HG03095 (cell line): ENCODE results near the gene CCL1.

Source experiments
- ATAC-seq: cut with Tn5 transposase; IDR thresholded peaks from one replicate; pipeline ENCODE4 v1.9.1; 2021; ENCODE audit warnings: moderate library complexity; ENCODE audit not compliant: unreplicated experiment

Gene CCL1

DNA sequence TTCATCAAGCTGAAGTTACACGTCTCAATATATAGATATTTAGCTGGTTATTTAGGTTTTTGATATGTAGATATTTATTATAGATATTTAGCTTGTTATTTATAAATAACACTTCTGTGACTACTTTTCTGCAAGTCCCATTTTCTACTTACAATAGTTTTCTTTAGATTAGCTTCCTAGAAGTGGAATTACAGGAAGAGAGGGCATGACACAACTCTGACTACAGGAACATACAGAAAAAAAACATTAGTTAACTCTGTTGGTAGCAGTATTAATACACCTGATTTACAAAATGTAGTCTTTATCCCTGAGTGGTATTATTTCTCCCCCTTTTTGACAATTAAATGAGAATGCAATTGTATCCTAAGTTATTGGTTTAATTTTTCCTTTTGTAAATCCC lies 21.2 kb upstream of the CCL1 start:
- no peak for ATAC-seq

DNA sequence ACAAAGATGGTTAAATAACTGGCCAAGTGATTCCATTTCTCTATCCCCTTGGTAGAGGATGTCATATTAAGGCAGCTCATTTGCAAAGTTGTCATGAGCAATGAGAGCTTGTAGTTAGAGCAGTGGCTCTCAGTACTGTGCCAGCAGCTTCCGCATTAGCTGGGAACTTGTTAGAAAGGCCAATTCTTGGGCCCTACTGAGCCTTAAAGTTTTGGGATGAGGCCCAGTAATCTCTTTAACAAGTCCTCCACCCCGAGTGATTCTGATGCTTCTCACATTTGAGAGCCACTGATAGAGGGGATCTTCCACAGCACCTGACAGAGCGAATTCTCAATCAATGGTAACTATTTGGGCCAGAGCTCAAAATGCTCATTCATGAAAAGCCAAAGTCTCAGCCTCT lies 20.2 kb upstream of the CCL1 start:
- no peak for ATAC-seq

DNA sequence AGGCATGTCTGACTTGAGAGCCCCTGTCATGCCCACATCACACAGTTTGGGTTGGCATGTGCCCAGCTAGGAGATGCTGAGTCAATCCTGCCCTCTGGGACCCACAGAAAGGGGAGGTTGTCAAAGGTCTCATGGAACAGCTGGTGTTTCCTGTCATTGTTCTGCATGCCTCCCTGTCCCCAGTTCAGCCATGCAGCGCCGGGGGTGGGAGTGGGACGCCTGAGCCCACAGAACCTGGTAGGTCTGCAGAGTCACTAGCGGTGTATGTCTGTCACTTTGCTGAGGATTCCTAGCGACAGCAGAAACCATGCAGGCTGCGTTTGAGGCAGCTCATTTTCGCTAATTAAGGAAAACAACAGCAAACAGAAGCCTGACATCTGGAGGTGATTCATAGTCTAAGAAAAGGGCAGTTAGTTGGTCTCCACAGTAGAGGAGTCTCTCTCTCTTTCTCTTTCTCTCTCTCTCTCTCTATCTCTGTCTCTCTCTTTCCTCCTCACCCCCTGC lies 19.6 kb upstream of the CCL1 start:
- ATAC-seq, result no peak

DNA sequence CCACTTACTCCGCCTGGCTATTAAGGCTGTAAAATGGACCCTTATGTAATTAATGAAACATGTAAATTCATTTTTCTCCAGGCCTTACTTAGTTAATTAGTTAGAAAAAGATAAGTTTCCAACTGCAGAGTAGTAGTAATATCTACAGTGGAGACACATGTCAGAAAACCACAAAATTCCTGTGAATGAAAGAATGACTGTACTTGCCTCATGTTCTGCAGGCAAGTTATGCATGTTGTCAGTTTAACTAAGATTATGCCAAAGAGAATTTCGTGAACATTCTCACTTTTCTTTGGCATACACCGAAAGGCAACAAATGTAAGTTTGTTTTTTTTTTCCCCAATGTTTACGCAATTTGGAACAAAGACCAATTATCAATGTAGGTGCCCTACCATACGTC lies 16.8 kb upstream of the CCL1 start:
- no peak for ATAC-seq

DNA sequence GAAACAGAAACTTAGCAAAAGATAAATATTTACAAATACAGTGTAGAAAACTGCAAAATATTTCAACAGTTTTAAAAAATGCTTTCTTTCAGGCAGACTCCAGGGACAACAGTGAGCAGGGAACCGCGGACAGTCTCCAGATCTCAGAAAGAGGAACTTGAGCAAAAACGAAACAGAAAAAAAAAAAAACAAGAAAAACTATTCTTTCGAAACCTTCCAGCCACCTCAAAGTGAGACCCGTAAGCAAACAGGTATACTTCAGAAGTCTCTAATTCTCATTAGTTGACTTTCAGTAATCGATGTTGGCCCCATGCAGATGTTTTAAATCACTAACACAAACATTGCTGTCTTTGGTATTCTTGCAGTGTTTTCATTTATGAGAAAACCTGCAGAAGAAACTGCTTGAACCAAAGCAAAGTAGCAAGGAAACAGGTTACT lies 15.7 kb upstream of the CCL1 start:
- peak; percentile 79 for ATAC-seq

DNA sequence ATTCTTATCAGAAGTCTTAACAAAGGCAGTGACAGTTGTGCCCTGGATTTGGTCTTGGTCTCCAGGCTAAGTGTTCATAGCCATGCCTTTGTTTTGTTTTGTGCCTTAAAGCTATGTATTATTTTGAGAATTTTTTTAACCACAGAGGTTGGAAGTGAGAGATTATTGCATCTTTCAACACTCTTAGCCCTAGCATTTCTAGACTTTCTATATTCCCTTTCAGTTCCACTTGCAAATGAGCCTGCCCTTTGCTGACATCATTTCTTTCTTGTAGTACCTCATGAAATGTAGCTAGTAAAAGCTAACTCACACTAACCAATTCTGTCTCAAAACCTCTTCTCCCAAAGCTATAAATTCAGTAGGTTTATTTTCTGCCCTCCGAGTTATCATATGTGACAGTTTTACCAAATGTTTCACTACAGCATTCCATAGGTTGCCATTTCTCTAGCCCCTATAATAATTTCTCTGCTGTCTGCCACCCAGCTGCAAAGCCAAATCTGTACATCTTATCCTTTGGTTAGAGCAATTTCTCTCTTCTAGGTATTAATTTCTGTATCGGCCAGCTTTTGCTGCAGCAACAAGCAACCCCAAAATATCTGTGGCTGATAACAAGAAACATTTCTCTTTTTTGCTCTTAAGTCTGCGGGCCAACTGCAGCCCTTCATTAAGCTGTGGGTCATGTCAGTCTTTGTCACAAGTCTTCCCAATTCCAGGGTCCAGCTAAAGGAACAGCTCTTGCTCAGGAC lies 14.2 kb upstream of the CCL1 start:
- no peak for ATAC-seq

DNA sequence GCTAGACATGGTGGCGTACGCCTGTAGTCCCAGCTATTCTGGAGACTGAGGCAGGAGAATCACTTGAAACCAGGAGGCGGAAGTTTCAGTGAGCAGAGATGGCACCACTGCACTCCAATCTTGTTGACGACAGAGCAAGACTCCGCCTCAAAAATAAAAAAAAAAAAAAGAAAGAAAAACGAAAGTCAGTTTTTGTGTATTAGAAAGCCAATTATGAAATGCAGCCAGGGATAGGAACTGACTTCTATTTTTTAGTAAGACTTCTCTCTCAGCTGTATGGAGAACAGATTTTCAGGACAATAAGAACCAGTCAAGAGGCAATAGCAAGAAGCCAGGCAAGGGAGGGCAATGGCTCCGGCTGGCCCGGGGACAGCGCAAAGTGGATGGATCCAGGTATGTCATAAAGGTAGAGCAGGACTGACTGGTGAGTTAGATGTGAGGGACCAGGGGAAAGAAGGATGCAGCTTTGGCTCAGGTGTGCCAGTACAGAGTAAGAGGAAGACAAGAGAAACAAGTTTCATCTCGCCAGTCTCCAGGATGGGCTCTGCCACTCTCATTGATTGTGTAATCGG lies 12.5 kb upstream of the CCL1 start:
- ATAC-seq, result no peak

DNA sequence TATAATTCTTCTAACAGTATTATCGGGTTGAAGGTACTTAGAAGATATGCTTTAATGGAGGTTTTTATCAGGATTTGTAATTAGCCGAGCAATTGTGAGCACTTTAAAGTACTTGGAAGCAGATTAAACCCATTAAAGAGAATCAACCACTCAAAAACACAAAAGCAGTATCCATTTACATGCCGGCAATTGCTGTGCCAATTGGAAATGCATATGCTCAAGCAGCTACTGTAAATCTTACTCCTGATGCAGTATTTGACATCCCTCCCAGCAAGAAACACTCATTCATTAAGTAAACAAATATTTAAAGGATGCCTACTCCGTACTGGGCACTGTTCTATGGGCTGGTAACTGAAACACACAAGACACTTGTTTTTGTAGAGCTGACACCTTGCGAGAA lies 11.4 kb upstream of the CCL1 start:
- no peak for ATAC-seq

DNA sequence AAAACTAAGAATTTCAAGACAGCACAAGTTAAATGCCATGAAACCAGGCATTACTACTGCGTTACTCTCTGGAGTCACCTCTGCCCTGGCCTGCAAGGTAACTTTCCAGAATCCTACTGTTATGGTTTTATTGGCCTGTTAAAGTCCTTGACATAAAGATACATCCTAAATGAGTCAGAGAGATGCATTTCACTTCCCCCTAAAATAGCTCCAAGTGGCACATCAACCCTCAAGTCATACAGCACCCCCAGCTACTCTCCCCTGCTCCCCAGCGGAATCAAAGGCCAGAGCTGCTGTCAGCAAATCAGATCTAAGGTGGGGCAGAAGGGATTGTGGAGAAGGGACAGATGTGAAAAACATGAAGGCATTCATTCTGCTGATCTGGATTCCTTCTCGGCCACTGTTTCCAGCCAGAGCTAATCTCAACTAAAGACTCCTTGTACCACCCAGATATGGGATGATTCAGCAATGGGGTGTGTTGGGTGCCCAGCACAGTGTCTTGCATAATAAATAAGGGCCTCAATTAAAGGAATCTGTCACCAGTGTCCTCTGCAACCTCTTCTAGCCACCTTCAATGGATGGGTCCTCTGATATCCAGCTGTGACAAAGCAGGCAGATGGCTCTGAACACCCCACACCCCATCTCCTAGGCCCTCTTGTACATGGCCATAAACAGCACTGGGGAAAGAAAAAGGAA lies 8.5 kb upstream of the CCL1 start:
- ATAC-seq, result no peak

DNA sequence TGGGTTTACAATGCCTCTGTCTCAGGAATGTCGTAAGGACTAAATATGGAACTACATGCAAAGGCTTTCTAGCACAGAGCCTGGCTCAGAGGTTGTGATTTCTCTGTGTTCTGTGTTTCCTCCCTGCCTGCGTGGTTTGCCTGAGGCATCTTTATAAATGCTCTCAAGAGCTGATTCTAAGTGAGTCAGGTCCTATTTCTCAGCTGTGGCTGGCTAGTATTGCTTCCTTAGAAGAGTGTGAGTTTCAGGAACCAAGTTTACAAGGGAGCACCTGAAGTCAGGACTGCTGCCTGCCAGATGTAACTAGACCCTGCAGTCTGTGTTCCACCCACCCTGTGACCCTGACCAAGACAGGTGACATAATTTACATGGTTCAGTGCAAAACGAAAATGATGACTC lies 8.0 kb upstream of the CCL1 start:
- ATAC-seq, result no peak

DNA sequence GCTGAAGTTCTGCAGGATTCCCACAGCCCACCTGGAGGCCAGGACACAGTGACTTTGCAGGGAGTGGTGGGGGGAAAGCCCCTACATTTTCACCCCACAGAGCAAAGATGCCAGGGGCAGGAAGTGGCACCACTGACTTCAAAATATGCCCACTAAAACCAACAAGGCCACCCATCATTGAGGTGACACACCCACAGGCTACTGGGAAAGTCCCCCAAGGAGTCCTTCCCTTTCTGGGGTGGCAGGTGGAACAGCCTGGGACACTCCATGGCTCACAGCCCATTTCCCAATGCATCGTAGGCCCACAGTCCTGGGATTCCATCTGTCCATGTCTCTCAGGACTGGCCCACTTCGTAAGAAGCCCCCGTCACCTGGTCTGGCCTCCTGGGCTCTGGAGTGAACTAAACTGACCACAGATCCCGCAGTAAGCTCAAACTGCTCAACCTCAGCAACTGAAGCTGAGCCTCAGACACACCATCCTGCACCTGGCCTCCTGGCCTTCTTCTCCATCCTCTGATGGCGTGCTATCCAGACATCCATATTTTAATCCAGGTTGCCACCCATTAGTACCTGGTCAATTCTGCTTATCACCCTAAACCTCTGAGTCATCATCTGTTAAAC lies 7.5 kb upstream of the CCL1 start:
- no peak for ATAC-seq

DNA sequence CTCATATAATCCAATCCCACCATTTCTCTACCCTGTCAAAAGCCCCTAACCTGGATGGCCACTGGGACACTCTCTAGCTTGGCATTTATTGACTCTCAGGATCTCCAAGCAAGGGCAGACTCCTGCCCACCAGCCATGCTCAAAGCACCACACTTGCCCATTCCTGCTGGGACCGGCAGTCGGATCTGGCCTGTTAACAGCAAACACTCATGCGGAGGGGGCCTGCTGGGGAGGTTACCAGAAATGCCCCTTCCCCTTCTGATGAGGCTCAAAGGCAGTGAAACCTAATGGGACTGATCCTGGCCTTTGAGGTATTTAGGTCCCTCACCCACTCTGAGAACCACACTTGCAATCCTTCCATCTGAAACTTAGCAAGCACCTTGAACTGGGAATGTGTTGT lies 6.5 kb upstream of the CCL1 start:
- no peak for ATAC-seq

DNA sequence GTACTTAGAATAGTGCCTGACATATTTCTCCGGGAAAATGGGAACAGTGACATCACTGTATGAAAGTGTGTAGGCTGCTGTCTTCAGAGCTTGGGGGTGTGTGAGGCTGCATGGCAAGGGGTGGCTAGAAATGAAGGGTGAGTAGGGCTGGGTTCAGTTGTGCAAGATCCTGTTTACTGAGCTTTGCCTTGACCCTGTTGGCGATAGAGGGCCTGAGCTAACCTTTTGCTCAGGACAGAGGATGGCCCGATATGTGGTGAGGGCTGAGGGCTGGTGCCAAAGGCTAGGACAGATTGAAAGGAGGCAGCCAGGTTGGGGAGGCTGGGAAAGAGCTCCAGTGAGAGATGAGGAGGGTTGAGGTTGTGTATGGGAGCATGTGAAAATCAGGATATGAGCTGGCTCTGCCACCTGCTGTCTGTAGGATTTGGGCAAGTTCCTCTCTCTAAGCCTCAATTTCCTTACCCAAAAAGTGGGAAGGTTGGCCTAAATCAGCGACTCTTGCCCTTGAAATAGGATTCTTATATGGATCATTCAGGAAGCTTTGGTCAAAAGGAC lies 6.0 kb upstream of the CCL1 start:
- no peak for ATAC-seq

DNA sequence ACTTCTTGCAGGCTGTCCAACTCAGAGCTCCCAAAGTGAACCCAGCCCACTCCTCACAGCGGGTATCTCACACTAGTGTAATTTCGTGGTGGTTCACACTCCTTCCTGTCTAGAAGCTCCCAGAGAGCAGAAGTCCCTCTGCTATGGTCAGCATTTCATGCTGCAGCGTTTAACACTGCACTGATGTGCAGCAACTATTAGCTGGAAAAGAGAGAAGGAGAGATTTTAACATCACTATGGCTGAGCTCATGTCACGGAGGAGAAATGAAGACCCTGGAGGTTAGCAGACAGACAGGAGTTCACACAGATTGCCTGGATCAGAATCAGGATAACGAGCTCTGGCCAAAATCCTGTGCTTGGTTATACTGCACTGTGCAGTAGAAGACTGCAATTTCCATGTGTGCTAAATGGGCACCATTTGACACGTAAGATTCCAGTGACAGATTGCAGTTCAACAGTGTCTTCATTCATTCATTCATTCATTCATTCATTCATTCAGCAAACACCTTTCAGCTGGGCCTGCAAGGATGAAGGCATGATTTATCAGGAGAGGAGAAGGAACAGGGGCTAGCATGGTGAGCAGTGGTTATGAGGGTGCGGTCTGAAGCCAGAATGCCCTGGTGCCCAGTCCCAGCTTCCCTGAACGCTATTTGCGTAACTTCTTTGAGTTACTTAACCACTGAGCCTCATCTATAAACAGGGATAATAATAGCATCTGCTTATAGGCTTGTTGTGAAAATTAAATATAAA lies 5.3 kb upstream of the CCL1 start:
- ATAC-seq, result no peak

DNA sequence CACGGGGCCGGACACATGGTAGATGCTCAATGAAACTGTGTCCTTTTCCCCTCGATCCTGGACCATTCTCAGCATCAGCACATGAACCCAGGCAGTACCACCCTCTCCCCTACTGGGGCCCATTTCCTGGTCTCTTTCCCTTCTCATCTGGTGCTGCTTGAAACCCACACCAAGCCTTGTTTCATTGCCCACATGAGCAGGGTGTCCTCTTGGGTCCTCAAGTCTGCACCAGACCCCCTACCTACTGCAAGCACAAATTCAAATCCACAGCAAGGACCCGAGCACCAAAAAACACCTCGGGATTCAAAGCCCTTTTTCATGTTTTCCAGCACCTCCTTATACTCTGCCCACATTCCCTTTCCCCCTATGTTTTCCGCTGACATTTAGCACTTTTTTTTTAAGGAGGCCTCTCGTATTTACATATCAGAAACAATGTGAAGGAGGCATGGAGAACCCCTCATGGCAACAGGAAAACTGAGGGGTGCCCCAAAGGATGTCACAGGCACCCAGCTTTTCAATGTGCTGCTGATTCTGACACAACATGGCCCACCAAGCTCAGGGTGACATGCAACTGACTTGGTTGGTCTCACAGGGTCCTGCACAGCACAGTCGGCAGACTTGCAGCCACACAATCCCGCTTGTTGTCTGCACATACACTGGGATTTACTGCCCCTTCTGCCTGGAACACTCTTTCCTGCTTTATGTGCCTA lies 4.6 kb upstream of the CCL1 start:
- ATAC-seq, result no peak

DNA sequence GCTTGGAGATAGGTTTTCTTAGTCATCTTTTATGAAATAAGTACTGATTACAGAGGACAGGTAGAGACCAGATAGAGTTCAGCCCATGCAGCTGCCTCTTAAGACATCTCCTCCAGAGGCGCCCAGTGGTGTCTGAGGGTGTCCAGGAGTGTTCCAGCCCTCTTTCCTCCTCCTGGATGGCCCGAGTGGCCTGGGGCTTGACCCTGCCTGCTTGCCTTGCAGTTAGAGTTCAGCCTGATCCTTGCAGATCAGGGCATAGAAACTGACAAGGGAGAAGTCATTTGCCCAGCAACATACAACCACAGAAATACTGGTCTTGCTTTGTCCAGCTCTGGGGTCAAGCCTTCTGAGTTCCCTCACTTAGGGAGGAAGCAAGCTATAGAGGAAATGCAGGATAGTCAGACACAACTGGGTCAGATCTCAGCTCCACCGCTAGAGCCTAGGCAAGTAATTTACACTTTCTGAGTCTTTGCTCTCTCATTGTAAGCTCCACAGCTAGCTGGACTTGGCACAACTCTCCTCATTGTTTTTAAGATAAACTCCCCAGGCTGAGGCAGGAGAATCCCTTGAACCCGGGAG lies 3.6 kb upstream of the CCL1 start:
- ATAC-seq, result no peak

DNA sequence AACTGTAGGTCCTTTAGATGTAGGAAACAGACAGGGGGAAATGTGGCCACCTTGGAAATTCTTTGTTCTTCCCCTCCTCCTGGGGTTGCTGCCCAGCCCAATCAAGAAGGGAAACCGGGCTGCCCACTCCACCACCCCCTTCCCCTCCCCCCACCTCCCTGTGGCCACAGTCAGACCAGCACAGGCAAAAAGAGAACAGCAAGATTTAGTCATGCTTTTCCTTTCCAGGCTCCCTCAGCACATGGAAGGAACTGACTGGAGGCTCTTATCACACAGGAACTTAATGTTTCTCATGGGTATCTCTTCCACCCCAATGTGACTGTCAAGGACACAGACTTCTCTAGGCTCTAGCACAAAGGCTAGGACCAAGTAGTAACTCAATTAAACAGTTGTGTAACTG lies 3.0 kb upstream of the CCL1 start:
- ATAC-seq, result no peak

DNA sequence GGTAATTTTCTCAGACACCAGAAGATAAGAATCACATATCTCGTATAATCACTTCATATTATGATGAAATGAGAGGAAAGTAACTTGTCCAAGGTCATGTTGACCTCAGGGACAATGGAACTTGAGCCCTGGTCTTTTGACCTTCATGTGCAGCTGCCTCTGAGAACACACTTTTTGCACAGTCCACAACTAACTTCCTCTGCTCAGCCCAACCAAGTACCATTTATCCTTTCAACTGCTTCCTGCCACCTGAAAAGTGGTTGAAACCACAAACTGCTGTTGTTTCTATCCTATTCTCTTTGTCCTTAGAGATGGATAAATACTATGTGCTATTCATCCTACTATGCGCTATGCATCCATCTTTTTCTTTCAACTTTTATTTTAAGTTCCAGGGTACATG lies 2.3 kb upstream of the CCL1 start:
- no peak for ATAC-seq

DNA sequence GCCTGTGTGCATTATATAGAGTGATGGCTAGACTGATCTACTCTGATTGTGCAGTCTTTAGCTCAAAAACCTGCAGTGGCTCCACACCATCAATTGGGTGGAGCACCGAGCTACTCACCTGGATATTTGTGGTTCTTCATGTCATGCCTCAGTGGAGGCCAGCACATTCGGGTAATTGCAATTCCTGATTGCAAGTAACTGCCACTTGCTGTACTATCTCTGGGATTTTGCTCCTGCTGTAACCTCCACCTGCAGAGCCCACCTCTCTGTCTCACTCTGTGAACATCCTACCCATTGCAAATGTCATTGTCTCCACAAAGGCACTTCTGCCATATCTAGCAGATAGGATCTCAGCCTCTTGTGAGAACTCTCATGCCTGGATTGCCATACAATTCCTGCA lies 1.7 kb upstream of the CCL1 start:
- ATAC-seq, result no peak
